Endodermal cell (in vitro differentiated cells): ENCODE data around the gene RAB4A. TPM values are rescaled to one million over a fixed set of nuclear protein-coding genes. Genes with fewer than 3 reads are reported as not detected.

Experiments used
- DNase-seq: peaks from one replicate; pipeline ENCODE4 v3.0.0-alpha.2; 2017
- H3K27ac ChIP-seq: 2 replicates; pipeline ENCODE4 v1.5.1; 2013; ENCODE audit warnings: mild to moderate bottlenecking, low read depth, low read length, moderate library complexity
- H3K27me3 ChIP-seq: 2 replicates; pipeline ENCODE4 v1.6.1; 2013; ENCODE audit warnings: mild to moderate bottlenecking, low read length, moderate library complexity; ENCODE audit not compliant: insufficient read depth, control insufficient read depth, poor library complexity, severe bottlenecking
- H3K36me3 ChIP-seq: 2 replicates; pipeline ENCODE4 v1.7.0; 2013; ENCODE audit warnings: mild to moderate bottlenecking, low read length, moderate library complexity; ENCODE audit not compliant: control insufficient read depth, insufficient read depth
- H3K4me1 ChIP-seq: one replicate; pipeline ENCODE4 v1.7.0; 2013; ENCODE audit warnings: low read length; ENCODE audit not compliant: control insufficient read depth, insufficient read depth
- H3K4me3 ChIP-seq: 2 replicates; pipeline ENCODE4 v1.5.1; 2013; ENCODE audit warnings: mild to moderate bottlenecking, low read length, moderate library complexity
- H3K9ac ChIP-seq: 2 replicates; pipeline ENCODE4 v1.6.1; 2013; ENCODE audit warnings: mild to moderate bottlenecking, low read length, moderate library complexity; ENCODE audit not compliant: poor library complexity, severe bottlenecking; ENCODE audit errors: extremely low read depth
- H3K9me3 ChIP-seq: 2 replicates; pipeline ENCODE4 v1.6.1; 2013; ENCODE audit warnings: mild to moderate bottlenecking, low read length, moderate library complexity; ENCODE audit not compliant: control insufficient read depth
- H3K27ac Mint-ChIP-seq: 2 replicates; pipeline ENCODE4 v1.8.0; 2020; ENCODE audit warnings: mixed read lengths
- H3K27me3 Mint-ChIP-seq: 2 replicates; pipeline ENCODE4 v1.8.0; 2021; ENCODE audit warnings: mild to moderate bottlenecking, mixed read lengths; ENCODE audit not compliant: insufficient read depth
- H3K36me3 Mint-ChIP-seq: 2 replicates; pipeline ENCODE4 v1.8.0; 2020; ENCODE audit warnings: low read depth, mixed read lengths
- H3K4me1 Mint-ChIP-seq: 2 replicates; pipeline ENCODE4 v1.8.0; 2020; ENCODE audit warnings: mixed read lengths
- H3K4me3 Mint-ChIP-seq: 2 replicates; pipeline ENCODE4 v1.8.0; 2020; ENCODE audit warnings: mild to moderate bottlenecking, moderate library complexity, mixed read lengths
- H3K9me3 Mint-ChIP-seq: 2 replicates; pipeline ENCODE4 v1.8.0; 2020; ENCODE audit warnings: mild to moderate bottlenecking, mixed read lengths
- WGBS, 2 experiments: methylation state at CpG; one replicate each; pipeline versions ENCODE4 v1.1.5 to v1.1.7; 2013; ENCODE audit warnings: missing lambda C conversion rate in 2 of 2, mixed read lengths in 1 of 2; ENCODE audit not compliant: insufficient coverage in 1 of 2, insufficient read length in 1 of 2; 5-methylcytosine and 5-hydroxymethylcytosine counted together
- total RNA-seq, 2 donors: library from RNA; stranded (reverse); fragmentation: NEBNext Ultra II Directional in 1 of 2; extraction: Animal tissue kit (Norgen Biotek cat#: 25700) in 1 of 2; gene quantifications; 2 replicates in 1 of 2; 3 replicates in 1 of 2; pipeline ENCODE4 v1.2.1, GENCODE V29; 2021
- TF ChIP-seq, protein P1 (sequence below): fragments of 200-600 bp; sonication (generic); conservative IDR thresholded peaks from 2 replicates; pipeline ENCODE4 v1.5.0; 2021; ENCODE audit warnings: antibody characterized with exemption, mild to moderate bottlenecking

Gene RAB4A
- total RNA-seq, 2 donors from 2014 or later, result 46.2 to 48.9 TPM

DNA sequence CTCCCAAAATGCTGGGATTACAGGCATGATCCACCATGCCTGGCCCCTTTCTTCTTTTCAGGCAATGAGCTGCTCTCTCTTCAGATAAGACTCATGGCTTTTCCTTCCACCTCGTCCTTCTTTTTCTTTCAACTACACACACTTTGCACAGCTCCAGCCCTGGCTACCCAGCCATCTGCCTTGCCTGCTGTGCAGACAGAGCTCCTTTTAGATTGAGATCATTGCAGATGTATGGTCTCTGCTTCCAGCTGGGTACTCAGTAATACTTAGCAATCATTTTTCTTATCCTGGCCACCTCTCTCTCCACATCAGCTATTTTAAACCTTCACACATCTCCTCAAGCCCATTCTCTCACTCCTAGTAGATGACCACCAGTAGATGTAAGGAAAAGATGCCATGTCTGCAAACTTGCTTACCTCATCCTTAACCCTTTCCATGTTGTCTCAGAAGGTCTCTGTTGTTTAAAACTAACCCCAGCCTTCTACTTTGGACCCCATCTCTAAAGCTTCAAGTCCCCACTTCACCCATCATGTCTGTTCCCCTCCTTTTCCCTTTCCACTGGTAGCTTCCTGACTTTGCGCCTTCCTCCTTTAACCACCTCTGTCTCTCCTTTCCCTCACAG lies 7.3 kb downstream of the RAB4A start:
- Mint-ChIP-seq H3K9me3 (no peaks in the 10 kb centered on the region), H3K27ac (no peak overlapping the region), H3K27me3 (no peaks in the 10 kb centered on the region), H3K36me3 (peaks cover 2% of the 10 kb centered on the region), H3K4me3 (no peak overlapping the region), H3K4me1 (peaks cover 4% of the 10 kb centered on the region)
- DNase-seq, result no peak
- TF ChIP-seq, protein P1, sequence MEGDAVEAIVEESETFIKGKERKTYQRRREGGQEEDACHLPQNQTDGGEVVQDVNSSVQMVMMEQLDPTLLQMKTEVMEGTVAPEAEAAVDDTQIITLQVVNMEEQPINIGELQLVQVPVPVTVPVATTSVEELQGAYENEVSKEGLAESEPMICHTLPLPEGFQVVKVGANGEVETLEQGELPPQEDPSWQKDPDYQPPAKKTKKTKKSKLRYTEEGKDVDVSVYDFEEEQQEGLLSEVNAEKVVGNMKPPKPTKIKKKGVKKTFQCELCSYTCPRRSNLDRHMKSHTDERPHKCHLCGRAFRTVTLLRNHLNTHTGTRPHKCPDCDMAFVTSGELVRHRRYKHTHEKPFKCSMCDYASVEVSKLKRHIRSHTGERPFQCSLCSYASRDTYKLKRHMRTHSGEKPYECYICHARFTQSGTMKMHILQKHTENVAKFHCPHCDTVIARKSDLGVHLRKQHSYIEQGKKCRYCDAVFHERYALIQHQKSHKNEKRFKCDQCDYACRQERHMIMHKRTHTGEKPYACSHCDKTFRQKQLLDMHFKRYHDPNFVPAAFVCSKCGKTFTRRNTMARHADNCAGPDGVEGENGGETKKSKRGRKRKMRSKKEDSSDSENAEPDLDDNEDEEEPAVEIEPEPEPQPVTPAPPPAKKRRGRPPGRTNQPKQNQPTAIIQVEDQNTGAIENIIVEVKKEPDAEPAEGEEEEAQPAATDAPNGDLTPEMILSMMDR, result no peak
- no peak overlapping the region for H3K27ac ChIP-seq
- no peaks in the 10 kb centered on the region for H3K27me3 ChIP-seq
- no peaks in the 10 kb centered on the region for H3K4me1 ChIP-seq
- H3K9me3 ChIP-seq, result no peaks in the 10 kb centered on the region
- H3K36me3 ChIP-seq, result no peaks in the 10 kb centered on the region
- no peak overlapping the region for H3K9ac ChIP-seq
- no peak overlapping the region for H3K4me3 ChIP-seq
- 88 to 96% methylated on average over 1 to 2 of the region's 2 CpGs for WGBS, 2 experiments

DNA sequence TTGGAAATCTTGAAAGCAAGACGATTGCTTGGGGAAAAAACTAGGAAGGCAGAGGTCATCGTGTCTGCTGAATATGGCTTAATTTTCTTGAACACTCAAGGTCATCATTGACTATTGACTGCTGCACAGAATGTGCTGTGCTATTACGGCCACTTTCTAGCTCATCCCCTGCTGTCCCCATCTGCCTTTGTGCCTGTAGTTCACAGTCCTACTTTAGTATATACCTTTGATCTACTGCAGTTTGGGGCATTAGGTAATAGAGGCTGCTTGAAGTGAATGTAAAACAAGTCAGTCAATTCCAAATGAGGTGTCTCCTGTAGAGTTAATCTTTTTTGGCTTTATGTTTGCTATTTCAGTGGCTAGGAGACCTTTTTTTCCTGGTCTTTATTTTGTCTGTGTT lies 8.3 kb downstream of the RAB4A start:
- Mint-ChIP-seq H3K4me1 (peaks cover 4% of the 10 kb centered on the region), H3K4me3 (no peak overlapping the region), H3K27me3 (no peaks in the 10 kb centered on the region), H3K9me3 (no peaks in the 10 kb centered on the region), H3K27ac (no peak overlapping the region), H3K36me3 (peaks cover 2% of the 10 kb centered on the region)
- Histone ChIP-seq H3K4me3 (no peak overlapping the region), H3K27me3 (no peaks in the 10 kb centered on the region), H3K4me1 (no peaks in the 10 kb centered on the region), H3K9me3 (no peaks in the 10 kb centered on the region), H3K27ac (no peak overlapping the region), H3K36me3 (no peaks in the 10 kb centered on the region), H3K9ac (no peak overlapping the region)
- TF ChIP-seq, protein P1, result no peak
- DNase-seq, result no peak
- WGBS, 2 experiments, result 84 to 86% methylated on average over 2 to 3 of the region's 3 CpGs

DNA sequence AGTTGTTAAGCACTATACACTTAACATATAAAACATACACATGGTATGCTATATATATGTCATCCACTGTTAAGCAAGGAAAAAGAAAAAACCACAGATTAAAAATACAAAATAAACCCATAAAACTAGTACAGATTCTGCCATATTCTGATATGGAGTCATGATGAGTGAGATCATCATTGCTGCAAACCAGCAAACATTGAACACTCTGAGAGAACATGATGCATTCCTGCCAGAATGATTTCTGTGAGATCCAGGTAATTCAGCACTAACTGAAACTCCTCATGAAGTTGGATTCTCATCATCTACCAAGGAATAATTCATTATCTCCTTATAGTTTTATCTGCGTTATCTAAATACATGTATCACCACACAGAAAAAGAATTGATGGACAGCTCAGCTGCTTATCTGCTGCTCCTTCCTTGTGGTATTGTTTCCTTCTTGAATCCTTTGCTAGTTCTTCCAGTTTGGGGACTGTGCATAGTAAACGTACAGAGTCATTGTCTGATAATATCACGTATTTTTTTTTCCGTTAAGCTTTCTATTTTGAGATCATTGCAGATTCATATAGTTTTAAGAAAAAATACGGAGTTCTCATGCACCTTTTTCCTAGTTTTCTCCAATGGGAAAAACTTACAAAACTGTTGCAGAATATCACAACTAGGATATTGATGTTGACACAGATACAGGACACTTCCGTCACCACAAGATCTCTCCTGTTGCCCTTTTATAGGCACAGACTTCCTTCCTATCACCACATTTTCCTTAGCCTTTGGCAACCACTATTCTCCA lies 9.3 kb downstream of the RAB4A start:
- no peak for DNase-seq
- Mint-ChIP-seq H3K27ac (no peak overlapping the region), H3K4me1 (peaks cover 6% of the 10 kb centered on the region), H3K27me3 (no peaks in the 10 kb centered on the region), H3K36me3 (peaks cover 1% of the 10 kb centered on the region), H3K9me3 (no peaks in the 10 kb centered on the region), H3K4me3 (no peak overlapping the region)
- WGBS, 2 experiments, result 95 to 97% methylated on average over 5 to 6 of the region's 6 CpGs
- Histone ChIP-seq H3K4me1 (no peaks in the 10 kb centered on the region), H3K27me3 (no peaks in the 10 kb centered on the region), H3K9ac (no peak overlapping the region), H3K4me3 (no peak overlapping the region), H3K27ac (no peak overlapping the region), H3K9me3 (no peaks in the 10 kb centered on the region), H3K36me3 (no peaks in the 10 kb centered on the region)
- TF ChIP-seq, protein P1, result no peak
